D341Med (cell line): ENCODE data around the gene SPIN4.
"Not testable (repeated sequence)": the region's sequence is repeated elsewhere in the genome, so short reads cannot be mapped to it uniquely, and the experiment has no call there.

Experiments used
- DNase-seq: peaks from one replicate; pipeline ENCODE4 v3.0.0; 2012; ENCODE audit warnings: low spot score

Gene SPIN4

DNA sequence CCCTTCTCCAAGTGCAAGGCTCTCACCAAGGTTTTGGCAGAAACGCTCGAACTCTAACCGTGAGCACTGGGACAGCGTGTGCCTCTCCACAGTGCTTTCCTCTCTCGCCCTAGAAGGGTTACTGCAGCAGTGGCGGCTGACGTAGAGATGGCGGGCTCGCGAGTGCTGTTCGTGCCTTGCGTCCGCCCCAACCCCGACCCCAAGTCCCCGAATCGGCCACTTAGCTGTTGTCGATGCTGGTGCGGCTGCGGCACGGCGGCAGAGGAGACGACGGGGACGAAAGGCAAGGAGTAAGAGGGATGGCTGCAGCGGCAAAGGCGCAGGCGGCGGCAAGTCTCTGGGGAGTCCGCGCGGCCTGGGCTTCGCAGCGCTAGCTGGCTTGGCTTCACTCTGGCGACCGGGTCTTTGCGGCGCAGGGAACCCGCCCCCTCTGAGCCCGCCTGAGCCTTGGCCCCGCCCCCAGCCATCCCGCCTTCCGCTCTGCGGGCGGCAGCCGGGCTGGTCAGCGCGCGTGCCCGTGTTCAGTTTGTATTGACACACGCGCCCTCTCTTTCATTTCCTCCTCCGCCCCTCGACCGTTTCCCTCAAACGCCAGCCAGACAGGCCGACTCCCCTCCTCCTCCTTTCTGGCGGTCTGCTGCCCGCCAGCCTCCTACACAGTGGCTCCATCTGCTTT lies at the start of gene SPIN4:
Gene SPIN4 (minus strand): TSS at position 392 of the 676 bp plus-strand sequence. CDS start 513 bp downstream, outside the sequence.
- peak; percentile 91 for DNase-seq

DNA sequence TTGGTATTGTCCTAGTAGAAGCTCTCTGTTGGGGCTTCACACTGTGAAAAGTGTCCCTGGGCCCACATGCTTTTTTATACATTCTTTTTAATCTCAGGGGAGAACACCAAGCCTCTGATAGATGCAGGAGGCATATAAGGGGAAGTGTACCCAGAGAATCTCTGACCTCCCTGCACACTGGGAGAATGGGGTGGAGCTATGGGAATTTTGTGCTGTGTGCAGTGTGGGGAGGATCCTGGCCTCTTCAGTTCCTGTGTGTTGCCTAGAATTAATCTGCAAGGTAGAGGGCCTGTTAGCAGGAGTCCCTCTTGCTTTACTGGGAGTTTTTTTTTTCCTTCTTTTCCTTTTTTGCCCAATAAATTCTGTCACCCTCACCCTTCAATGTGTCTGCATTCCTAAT lies 49.2 kb upstream of the SPIN4 start:
- DNase-seq = no peak

DNA sequence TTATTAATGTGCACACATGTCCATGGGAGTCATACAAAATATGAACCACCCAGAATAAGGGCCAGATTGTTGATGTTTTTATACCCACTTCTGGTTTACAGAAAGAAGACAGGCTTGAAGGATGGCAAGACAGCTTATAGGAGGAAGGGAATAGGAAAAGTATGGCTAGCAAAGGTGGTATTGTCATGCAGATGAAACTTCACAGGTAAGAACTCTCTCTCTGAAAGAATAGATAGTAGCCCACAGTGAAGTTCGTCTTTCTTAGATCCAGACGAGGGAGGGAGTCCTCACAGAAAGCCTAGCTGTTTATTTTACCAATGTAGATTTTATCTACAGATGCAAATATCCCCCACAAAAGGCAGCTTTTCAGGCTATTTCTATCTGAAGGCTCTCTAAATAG lies 43.7 kb upstream of the SPIN4 start:
- no peak for DNase-seq

DNA sequence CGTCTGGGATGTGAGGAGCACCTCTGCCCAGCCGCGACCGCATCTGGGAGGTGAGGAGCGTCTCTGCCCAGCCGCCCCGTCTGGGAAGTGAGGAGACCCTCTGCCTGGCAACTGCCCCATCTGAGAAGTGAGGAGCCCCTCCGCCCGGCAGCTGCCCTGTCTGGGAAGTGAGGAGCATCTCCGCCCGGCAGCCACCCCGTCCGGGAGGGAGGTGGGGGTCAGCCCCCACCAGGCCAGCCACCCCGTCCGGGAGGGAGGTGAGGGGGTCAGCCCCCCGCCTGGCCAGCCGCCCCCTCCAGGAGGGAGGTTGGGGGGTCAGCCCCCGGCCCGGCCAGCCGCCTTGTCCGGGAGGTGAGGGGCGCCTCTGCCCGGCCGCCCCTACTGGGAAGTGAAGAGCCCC lies 42.0 kb upstream of the SPIN4 start:
- not testable (repeated sequence) for DNase-seq

DNA sequence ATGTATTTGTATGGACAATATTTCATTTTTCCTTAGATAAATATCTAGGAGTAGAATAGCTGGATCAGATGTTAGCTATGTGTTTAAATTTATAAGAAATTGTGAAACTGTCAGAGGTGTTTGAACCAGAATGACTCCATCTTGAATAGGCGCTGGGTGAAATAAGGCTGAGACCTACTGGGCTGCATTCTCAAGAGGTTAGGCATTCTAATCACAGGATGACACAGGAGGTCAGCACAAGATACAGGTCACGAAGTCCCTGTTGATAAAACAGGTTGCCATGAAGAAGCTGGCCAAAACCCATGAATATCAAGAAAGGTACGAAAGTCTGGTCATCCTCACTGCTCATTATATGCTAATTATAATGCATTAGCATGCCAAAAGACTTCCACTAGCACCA lies 36.3 kb upstream of the SPIN4 start:
- DNase-seq = no peak

DNA sequence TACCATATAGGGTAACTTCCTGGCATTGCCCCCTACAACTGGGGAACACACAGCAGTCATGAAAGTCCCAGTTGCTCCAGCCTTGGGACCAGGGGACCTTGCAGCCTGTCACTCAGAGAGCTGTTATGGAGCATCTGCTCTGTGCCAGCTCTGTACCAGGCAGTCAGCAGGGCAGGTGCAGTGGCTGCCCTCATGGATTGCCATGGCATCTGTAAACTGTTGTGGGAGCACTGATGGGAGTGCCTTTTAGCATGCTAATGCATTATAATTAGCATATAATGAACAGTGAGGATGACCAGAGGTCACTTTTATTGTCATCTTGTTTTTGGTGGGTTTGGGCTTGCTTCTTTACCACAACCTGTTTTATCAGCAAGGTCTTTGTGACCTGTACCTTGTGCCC lies 33.1 kb upstream of the SPIN4 start:
- not testable (repeated sequence) for DNase-seq

DNA sequence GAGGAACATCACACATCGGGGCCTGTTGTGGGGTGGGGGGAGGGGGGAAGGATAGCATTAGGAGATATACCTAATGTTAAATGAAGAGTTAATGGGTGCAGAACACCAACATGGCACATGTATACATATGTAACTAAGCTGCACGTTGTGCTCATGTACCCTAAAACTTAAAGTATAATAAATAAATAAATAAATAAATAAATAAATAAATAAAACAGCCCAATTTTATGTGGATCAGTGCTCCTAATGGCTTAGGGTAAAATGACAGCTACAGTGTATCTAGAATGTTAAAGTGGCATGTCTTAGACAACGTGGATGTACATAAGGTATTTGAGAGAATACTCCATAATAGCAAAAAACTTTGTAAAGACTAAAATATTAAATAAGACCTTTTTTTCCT lies 21.9 kb upstream of the SPIN4 start:
- DNase-seq = not testable (repeated sequence)

DNA sequence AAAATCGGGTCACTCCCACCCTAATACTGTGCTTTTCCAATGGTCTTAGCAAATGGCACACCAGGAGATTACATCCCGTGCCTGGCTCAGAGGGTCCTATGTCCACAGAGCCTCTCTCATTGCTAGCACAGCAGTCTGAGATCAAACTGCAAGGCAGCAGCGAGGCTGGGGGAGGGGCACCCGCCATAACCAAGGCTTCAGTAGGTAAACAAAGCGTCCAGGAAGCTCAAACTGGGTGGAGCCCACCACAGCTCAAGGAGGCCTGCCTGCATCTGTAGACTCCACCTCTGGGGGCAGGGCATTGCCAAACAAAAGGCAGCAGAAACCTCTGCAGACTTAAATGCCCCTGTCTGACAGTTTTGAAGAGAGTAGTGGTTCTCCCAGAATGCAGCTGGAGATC lies 16.6 kb upstream of the SPIN4 start:
- not testable (repeated sequence) for DNase-seq

DNA sequence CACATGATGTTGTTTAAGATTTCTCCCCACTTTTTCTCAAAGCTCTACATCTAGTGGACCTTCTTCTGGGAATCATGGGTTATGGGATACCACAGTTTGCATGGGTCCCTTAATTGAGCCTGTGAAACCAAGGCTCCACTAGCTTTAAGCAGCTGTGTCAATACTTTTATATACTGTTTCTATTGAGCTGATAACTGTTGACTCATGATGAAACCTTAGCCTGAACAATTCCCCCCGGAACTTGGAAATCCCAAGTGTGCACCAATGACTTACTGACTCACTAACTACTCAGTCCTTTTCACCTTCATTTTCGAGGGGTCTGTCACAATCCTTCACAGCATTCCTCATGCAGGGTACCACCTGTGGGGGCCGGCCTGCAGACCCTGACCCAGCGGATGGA lies 12.7 kb upstream of the SPIN4 start:
- DNase-seq = no peak

DNA sequence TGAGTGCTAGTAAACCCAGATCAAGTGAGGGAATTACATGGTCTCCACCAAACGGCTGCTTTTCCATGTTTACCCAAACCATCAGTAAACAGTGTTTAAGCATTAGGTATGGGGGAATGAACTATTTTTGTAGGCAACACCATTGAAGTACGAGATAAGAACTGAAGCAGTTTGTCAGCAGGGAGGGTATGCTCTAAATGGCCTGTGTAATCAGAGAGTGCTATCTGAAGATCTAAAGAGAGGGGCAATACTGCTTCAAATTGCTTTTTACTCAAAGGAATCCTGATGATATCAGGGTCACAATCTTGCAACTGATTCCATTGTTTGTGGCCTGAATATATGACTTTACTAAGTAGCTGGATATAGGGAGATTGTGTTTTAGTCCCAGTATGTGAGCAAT lies 10.4 kb upstream of the SPIN4 start:
- DNase-seq = no peak

DNA sequence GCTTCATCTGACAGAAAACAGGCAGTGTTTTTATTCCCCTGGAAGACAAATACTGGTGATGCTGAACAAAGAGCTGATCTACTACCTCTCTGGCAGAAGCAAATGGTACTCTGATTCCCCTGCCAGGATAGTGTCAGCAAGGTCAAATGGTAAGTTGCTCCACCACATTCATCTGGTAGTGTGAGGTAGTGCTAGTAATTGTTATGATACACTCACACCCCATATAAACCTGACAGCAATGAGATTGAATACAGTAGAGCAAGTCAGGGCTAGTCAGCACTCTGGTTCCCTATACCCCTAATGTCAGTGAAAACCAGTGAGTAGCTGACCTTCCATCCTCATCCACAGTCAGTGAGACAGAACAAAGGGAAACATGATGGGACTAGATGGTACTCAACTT lies 3.4 kb upstream of the SPIN4 start:
- no peak for DNase-seq

DNA sequence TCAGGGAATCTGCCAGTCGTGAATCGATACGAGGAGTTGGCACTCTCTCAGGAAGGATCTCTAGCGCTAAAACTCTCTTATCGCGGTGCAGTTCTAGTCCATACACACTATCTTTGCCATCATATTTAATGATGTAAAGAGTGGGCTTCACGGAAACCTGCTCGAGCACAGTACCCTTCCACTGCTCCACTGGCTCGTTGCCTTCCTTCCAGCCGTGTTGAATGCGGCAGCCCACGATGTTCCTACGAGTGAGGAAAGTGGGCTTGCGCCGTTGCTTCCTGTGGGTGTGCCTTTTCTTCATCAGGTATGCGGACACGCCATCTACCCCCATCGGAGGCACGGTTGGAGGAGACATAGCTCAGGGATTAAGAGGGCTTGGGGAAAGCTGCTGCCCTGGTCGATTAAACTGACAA lies 661 bp downstream of the SPIN4 start:
- DNase-seq = peak; percentile 44

DNA sequence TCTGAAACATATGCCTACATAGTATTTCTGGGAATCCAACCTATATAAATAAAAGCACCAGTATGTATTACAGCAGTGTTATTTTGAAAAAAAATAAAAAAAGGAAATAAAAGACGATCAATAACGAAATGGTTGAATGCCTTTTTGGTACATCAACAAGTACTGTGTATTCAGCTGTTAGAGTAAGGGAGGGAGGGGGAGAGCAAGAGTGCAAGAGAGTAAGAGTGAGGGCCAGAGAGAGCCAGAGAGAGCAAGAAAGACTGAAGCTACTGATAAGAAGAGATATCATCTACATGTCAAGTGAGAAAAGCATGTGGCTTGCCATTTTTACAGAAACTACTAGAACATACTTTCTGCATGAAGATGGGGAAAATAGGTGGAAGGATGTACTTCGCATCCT lies 1.8 kb downstream of the SPIN4 start:
- DNase-seq = no peak

DNA sequence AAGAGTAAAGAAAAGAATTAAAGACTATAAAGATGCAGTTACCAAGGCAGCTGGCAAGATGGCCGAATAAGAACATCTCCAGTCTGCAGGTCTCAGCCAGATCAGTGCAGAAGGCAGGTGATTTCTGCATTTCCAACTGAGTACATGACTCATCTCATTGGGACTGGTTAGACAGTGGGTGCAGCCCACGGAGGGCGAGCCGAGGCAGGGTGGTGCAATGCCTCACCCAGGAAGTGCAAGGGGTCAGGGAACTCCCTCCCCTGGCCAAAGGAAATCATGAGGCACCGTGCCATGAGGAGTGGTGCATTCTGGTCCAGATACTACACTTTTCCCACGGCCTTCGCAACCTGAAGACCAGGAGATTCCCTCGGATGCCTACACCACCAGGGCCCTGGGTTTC lies 20.5 kb downstream of the SPIN4 start:
- DNase-seq = no peak

DNA sequence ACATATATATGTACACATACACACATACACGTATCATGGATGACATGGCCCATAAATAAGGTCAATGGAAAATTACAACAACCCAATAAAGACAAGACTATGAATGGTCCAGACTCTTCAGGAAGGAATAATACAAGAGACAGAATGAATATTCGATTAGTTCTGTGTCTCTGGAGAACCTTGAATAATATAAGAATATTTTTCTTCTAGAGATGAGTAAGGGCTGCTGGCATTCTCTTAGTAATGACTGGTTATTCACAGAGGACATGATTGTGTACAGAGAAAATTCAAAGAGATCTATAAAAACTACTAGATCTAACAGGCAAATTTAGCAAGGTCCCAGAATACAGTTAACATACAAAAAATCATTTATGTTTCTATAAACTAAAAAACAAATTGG lies 23.3 kb downstream of the SPIN4 start:
- DNase-seq = no peak

DNA sequence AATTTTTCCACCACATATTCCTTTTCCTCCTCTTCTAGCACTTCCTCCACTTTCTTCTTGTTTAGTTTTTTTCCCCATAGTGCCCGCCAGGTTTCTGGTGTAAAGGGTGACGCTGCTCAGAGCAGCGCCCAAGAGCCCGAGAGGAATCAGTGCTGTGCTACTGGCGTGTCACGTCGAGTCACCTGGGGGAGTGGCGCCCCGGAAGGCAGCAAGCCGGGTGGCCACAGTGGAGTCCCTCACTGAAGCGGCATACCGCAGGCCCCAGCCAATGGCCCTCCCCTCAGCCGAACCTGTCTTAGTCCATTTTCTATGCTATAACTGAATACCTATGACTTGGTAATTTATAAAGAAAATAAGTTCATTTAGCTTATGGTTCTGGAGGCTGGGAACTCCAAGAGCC lies 51.5 kb downstream of the SPIN4 start:
- DNase-seq = no peak
